GM23248 (cell line): ENCODE data around the gene COG1. TPM values are rescaled to one million over a fixed set of nuclear protein-coding genes. Genes with fewer than 3 reads are reported as not detected.

Experiments used
- DNase-seq: peaks from one replicate; pipeline ENCODE4 v3.0.0-alpha.2; 2015
- H2AFZ ChIP-seq: fragments of 200-600 bp; sonication (generic); 2 replicates; pipeline ENCODE4 v1.6.1; 2016; ENCODE audit warnings: antibody characterized with exemption
- H3F3A ChIP-seq: fragments of 200-600 bp; sonication (generic); 2 replicates; pipeline ENCODE4 v1.6.1; 2016; ENCODE audit warnings: mild to moderate bottlenecking, antibody characterized with exemption, mixed run types; ENCODE audit not compliant: insufficient read depth
- H3K27ac ChIP-seq: fragments of 200-600 bp; sonication (generic); 2 replicates; pipeline ENCODE4 v1.5.1; 2016; ENCODE audit warnings: mild to moderate bottlenecking
- H3K27me3 ChIP-seq: fragments of 200-600 bp; sonication (generic); replicated peaks from 2 replicates; pipeline ENCODE4 v1.6.1; 2016; ENCODE audit warnings: mild to moderate bottlenecking; ENCODE audit not compliant: insufficient read depth
- H3K36me3 ChIP-seq: fragments of 200-600 bp; sonication (generic); 2 replicates; pipeline ENCODE4 v1.6.1; 2016; ENCODE audit warnings: low read depth, mild to moderate bottlenecking
- H3K4me1 ChIP-seq: fragments of 200-600 bp; sonication (generic); 2 replicates; pipeline ENCODE4 v1.6.1; 2016; ENCODE audit warnings: mild to moderate bottlenecking; ENCODE audit not compliant: insufficient read depth
- H3K4me2 ChIP-seq: fragments of 200-600 bp; sonication (generic); one replicate; pipeline ENCODE4 v1.6.1; 2016; ENCODE audit warnings: mild to moderate bottlenecking; ENCODE audit not compliant: unreplicated experiment
- H3K4me3 ChIP-seq: fragments of 200-600 bp; sonication (generic); 2 replicates; pipeline ENCODE4 v1.5.1; 2016; ENCODE audit warnings: mild to moderate bottlenecking
- H3K79me2 ChIP-seq: fragments of 200-600 bp; sonication (generic); 2 replicates; pipeline ENCODE4 v1.6.1; 2016; ENCODE audit warnings: mild to moderate bottlenecking; ENCODE audit not compliant: insufficient read depth
- H3K9ac ChIP-seq: fragments of 200-600 bp; sonication (generic); 2 replicates; pipeline ENCODE4 v1.6.1; 2016; ENCODE audit warnings: mild to moderate bottlenecking
- H3K9me2 ChIP-seq: fragments of 200-600 bp; sonication (generic); 2 replicates; pipeline ENCODE4 v1.6.1; 2016; ENCODE audit warnings: mixed run types, mild to moderate bottlenecking, moderate library complexity; ENCODE audit not compliant: insufficient read depth
- H3K9me3 ChIP-seq: fragments of 200-600 bp; sonication (generic); one replicate; pipeline ENCODE4 v1.6.1; 2017; ENCODE audit warnings: low read depth
- H4K20me1 ChIP-seq: fragments of 200-600 bp; sonication (generic); 2 replicates; pipeline ENCODE4 v1.6.0; 2016; ENCODE audit not compliant: insufficient read depth
- EZH2 ChIP-seq: fragments of 200-600 bp; sonication (generic); IDR thresholded peaks from 2 replicates; pipeline ENCODE4 v1.6.1; 2018; ENCODE audit warnings: antibody characterized with exemption, mild to moderate bottlenecking; ENCODE audit not compliant: insufficient read depth, poor library complexity, severe bottlenecking
- EZH2phosphoT487 ChIP-seq: fragments of 200-600 bp; sonication (generic); IDR thresholded peaks from 2 replicates; pipeline ENCODE4 v1.6.1; 2018; ENCODE audit warnings: antibody characterized with exemption, moderate library complexity, mild to moderate bottlenecking, low read depth; ENCODE audit not compliant: insufficient read depth
- WGBS, 2 experiments: methylation state at CpG; one replicate each; pipeline ENCODE4 v1.1.6; 2015 to 2017; ENCODE audit warnings: low lambda C conversion rate in 2 of 2, low coverage in 1 of 2; ENCODE audit errors: missing lambda C conversion rate in 2 of 2; 5-methylcytosine and 5-hydroxymethylcytosine counted together
- in situ Hi-C: fragments of 300-500 bp; cut with MboI; formaldehyde crosslinking; loops from 2 replicates; pipeline ENCODE4 v1.15.0; 2020
- polyA plus RNA-seq: library from polyadenylated mRNA; unstranded; fragments of >200 nt; fragmentation: Nextera tagmentation; extraction: Ambion mirVana; gene quantifications from 2 replicates; pipeline ENCODE4 v1.2.1, GENCODE V29; 2016
- total RNA-seq: library from RNA; depleted of rRNA; stranded (reverse); fragments of >200 nt; shearing (Covaris generic); gene quantifications from 2 replicates; pipeline ENCODE4 v1.2.3, GENCODE V29; 2014

Gene COG1
- total and polyA plus RNA-seq, 2 experiments from 2014 or later = 20.2 to 31.8 TPM

DNA sequence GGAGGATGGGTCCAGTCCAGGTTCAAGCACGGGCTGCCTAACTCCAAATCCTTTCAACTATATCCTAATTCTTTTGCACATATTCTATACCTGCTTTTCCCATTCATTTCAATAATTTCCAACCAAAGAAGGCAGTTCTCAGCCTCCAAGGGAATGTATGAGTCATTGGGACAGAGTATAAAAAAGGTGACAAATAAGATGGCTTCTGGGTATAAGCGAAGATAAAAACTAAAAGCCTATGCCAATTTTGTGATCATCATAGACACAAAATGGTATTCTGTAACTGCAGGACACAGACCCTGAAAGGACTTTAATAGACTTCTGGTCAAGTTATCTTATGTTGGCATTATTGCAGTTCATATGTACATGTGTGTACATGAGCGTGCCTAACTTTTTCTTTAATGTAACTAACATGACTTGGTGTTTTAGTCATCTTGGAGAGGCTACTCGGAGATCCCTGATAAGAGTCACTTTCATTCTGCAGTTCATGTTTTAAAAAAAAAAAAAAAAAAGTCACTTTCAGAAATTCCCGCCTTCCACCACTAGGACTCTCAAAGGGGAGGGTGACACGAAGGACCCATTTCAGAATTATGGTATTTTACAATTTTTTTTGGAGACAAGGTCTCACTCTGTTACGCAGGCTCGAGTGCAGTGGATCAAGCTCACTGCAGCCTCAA, 17.3 kb downstream of the COG1 start:
- Histone ChIP-seq H2AFZ (no peak overlapping the region), H3K27me3 (no peaks in the 10 kb centered on the region), H3K27ac (no peak overlapping the region), H3K4me3 (no peak overlapping the region), H3F3A (peaks cover 20% of the 10 kb centered on the region), H3K4me1 (no peaks in the 10 kb centered on the region), H3K9ac (no peak overlapping the region), H3K79me2 (peaks cover 58% of the 10 kb centered on the region), H3K4me2 (no peak overlapping the region), H3K9me3 (no peaks in the 10 kb centered on the region), H3K36me3 (peaks cover 49% of the 10 kb centered on the region), H4K20me1 (no peaks in the 10 kb centered on the region; the same call in 1 of the 2 replicates), H3K9me2 (no peaks in the 10 kb centered on the region)
- in situ Hi-C loops = no loop called here
- DNase-seq = peak; percentile 41
- TF ChIP-seq EZH2phosphoT487 = no peak
- no peak for TF ChIP-seq EZH2
- WGBS, 2 experiments = 85 to 88% methylated on average over 8 of the region's 8 CpGs

DNA sequence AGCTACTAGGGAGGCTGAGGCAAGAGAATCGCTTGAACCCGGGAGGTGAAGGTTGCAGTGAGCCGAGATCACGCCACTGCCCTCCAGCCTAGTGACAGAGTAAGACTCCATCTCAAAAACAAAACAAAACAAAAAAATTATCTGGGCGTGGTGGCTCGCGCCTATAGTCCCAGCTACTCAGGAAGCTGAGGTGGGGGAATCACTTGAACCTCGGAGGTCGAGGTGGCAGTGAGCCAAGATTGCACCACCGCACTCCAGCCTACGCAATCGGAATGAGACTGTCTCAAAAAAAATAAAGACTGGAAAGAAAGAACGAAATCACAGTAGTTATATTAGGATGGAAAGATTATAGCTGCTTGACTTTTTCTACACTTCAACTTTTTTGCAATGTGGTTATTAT, 18.9 kb downstream of the COG1 start:
- Histone ChIP-seq H2AFZ (no peak overlapping the region), H3K9ac (no peak overlapping the region), H3K9me3 (no peaks in the 10 kb centered on the region), H3K79me2 (peaks cover 70% of the 10 kb centered on the region), H3K36me3 (peaks cover 34% of the 10 kb centered on the region), H3K27me3 (no peaks in the 10 kb centered on the region), H3F3A (peaks cover 15% of the 10 kb centered on the region), H3K27ac (no peak overlapping the region), H3K4me3 (no peak overlapping the region), H3K9me2 (no peaks in the 10 kb centered on the region), H3K4me1 (no peaks in the 10 kb centered on the region), H4K20me1 (no peaks in the 10 kb centered on the region; the same call in 1 of the 2 replicates), H3K4me2 (no peak overlapping the region)
- in situ Hi-C loops = no loop called here
- 93% methylated on average over 13 of the region's 13 CpGs for WGBS, 2 experiments
- no peak for TF ChIP-seq EZH2phosphoT487
- TF ChIP-seq EZH2 = no peak
- no peak for DNase-seq

DNA sequence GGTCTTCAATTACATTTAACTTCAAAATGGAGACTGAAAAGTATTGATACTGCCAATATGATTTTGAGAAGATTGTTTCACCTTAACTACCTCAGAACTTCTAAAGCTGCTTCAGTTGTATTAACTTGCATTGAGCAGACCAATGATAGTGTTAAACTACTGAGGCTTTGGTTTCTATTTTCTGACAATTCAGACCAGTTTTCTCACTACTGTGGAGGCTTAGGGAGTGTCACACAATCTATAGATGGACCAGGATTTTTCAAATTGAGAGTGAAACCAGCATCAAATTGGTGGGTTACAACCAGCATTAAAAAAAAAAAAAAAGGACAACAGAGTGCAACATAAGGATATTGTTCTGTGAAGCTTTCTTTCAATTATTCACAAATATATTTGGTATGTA, 21.2 kb downstream of the COG1 start:
- no peak for TF ChIP-seq EZH2
- no peak for TF ChIP-seq EZH2phosphoT487
- Histone ChIP-seq H3K9me3 (no peaks in the 10 kb centered on the region), H3K79me2 (peaks cover 93% of the 10 kb centered on the region), H2AFZ (no peak overlapping the region), H3K27me3 (no peaks in the 10 kb centered on the region), H3K36me3 (peaks cover 14% of the 10 kb centered on the region), H4K20me1 (no peaks in the 10 kb centered on the region), H3K9ac (no peak overlapping the region), H3K4me1 (no peaks in the 10 kb centered on the region), H3K9me2 (no peaks in the 10 kb centered on the region), H3K27ac (no peak overlapping the region), H3F3A (peaks cover 4% of the 10 kb centered on the region; the same call in 1 of the 2 replicates), H3K4me3 (no peak overlapping the region), H3K4me2 (no peak overlapping the region)
- in situ Hi-C loops = no loop called here
- no peak for DNase-seq

DNA sequence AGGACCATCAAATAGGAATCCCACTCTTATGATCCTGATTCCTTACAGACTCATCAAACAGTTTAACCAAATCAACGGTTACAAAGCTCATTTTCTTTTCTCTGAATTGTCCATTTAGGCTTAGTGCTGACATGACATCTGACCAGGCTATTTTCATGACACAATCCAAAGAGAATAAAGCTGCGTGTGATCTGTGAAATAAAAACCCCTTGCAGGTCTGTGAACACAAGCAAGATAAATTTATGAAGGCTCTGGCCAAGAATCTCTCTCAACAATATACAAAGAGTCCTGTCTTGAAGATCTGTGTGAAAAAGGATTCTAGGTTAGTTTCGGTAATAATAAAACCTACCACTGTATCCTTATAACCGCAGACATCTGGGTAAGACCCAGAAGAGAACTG, 22.0 kb downstream of the COG1 start:
- H3K27me3 ChIP-seq = no peaks in the 10 kb centered on the region
- no peak overlapping the region for H3K27ac ChIP-seq
- no peak overlapping the region for H3K9ac ChIP-seq
- in situ Hi-C loops = no loop called here
- no peaks in the 10 kb centered on the region for H4K20me1 ChIP-seq
- no peaks in the 10 kb centered on the region for H3F3A ChIP-seq
- TF ChIP-seq EZH2phosphoT487 = no peak
- TF ChIP-seq EZH2 = no peak
- no peak overlapping the region for H2AFZ ChIP-seq
- H3K36me3 ChIP-seq = 0 out of 2 replicates have a peak, but pooled peaks cover 6% of the 10 kb centered on the region
- 92 to 96% methylated on average over 4 of the region's 4 CpGs for WGBS, 2 experiments
- H3K4me1 ChIP-seq = no peaks in the 10 kb centered on the region
- no peaks in the 10 kb centered on the region for H3K9me3 ChIP-seq
- H3K4me3 ChIP-seq = no peak overlapping the region
- no peak overlapping the region for H3K4me2 ChIP-seq
- H3K9me2 ChIP-seq = no peaks in the 10 kb centered on the region
- DNase-seq = no peak
- H3K79me2 ChIP-seq = peaks cover 94% of the 10 kb centered on the region

DNA sequence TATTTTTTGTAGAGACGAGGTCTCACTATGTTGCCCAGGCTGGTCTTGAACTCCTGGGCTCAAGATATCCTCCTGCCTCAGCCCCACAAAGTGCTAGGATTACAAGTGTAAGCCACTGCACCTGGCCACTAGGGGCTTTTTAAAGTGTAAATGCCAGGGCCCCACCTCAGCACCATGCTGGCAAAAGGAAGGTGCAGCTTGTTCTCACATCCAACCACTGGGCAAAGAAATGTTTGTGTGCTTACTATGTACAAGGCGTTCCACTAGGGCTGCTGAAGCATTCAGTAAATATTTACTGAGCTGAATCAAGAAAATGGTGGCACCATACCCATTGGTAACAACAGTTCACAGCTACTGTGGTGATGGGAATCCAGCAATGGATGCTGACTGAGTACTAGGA, 22.6 kb downstream of the COG1 start:
- Histone ChIP-seq H3K4me1 (no peaks in the 10 kb centered on the region), H3K36me3 (0 out of 2 replicates have a peak, but pooled peaks cover 5% of the 10 kb centered on the region), H4K20me1 (no peaks in the 10 kb centered on the region), H3K27me3 (no peaks in the 10 kb centered on the region), H3K4me3 (no peak overlapping the region), H3F3A (no peaks in the 10 kb centered on the region), H3K79me2 (peaks cover 97% of the 10 kb centered on the region), H3K27ac (no peak overlapping the region), H3K9me3 (no peaks in the 10 kb centered on the region), H3K4me2 (no peak overlapping the region), H2AFZ (no peak overlapping the region), H3K9me2 (no peaks in the 10 kb centered on the region), H3K9ac (no peak overlapping the region)
- DNase-seq = no peak
- in situ Hi-C loops = no loop called here
- 92 to 100% methylated on average over 2 of the region's 2 CpGs for WGBS, 2 experiments
- TF ChIP-seq EZH2phosphoT487 = no peak
- no peak for TF ChIP-seq EZH2
